GM11168 (cell line): ENCODE data around the gene BBS9.

Experiments used
- in situ Hi-C: fragments of 300-500 bp; cut with MboI; formaldehyde crosslinking; loops from one replicate; pipeline ENCODE4 v1.12.0; 2022; ENCODE audit warnings: low sequenced_read_pairs; ENCODE audit not compliant: unreplicated experiment

The BBS9 gene

GRCh38 chr7:33626869-33627268 lies 497.5 kb downstream of the BBS9 start:
- in situ Hi-C loops = no loop called here

DNA sequence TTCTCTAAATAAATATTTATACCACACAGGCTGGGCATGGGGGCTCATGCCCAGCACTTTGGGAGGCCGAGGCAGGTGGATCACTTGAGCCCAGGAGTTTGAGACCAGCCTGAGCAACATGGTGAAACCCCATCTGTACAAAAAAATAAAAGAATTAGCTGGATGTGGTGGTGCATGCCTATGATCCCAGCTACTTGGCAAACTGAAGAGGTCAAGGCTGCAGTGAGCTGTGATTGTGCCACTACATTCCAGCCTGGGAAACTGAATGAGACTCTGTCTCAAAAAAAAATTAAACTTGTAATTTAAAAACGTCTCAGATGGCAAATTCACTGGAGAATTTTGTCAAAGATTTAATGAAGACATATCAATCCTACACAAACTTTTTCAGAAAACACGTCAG lies 498.4 kb downstream of the BBS9 start:
- in situ Hi-C loops = no loop called here

GRCh38 chr7:33628894-33629293 lies 499.5 kb downstream of the BBS9 start:
- in situ Hi-C loops = no loop called here

- in situ Hi-C loops = no loop called here
These were observed 501.0 kb downstream of the BBS9 start for GRCh38 chr7:33630359-33630758.

DNA sequence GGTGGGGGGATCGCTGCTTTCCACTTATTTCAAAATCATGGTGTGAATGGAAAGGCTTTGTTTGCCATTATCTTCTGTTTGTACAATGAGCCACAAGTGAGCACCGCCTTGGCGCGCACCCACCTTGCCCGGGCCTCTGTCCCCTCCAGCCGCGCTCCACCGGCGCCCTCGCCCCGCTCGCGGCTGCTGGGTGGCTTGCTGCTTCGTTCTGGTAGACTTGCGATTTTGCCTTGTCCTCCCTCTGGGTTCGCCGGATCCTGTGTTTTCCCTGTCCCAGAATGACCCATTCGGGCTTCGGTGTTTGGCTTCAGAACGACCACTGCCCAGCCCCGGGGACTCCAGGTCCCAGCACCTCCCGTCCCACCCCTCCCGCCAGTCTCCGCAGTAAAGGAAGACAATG lies 503.0 kb downstream of the BBS9 start:
- in situ Hi-C loops = no loop called here

DNA sequence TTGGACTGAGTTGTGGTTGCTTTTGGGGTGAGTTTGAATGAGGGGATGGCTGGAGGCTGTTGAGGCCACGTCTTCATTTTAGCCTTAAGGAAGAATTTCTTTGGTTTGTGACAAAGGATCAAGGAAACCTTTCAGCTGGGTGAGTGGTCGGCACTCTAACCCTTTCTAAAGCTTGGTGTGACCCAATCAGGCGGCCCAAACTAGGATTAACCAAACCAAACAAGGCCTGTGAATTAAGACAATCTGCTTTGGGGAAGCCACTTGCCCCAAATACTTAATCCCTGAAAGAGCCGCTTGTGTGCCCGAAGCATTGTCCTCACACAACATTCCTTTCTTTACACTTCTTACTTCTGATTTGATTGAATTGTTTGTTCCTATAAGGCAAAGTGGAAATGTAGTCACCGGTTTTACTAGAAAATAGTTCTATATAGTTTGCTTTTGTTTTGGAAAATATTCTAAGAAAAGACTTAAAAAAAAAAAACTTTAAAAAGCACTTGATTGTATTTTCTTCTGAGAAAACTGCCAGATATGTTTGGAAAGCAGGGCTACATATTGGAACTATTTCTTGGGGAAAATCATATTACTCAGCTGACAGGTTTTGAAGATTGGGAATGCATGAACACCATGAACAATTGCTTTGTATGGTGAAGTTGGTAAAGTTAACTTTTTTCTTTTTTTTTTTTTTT lies 503.6 kb downstream of the BBS9 start:
- in situ Hi-C loops = no loop called here

GRCh38 chr7:33634606-33635005 lies 505.2 kb downstream of the BBS9 start:
- in situ Hi-C loops = no loop called here

- in situ Hi-C loops = no loop called here
These were observed 507.0 kb downstream of the BBS9 start for GRCh38 chr7:33636359-33636758.

DNA sequence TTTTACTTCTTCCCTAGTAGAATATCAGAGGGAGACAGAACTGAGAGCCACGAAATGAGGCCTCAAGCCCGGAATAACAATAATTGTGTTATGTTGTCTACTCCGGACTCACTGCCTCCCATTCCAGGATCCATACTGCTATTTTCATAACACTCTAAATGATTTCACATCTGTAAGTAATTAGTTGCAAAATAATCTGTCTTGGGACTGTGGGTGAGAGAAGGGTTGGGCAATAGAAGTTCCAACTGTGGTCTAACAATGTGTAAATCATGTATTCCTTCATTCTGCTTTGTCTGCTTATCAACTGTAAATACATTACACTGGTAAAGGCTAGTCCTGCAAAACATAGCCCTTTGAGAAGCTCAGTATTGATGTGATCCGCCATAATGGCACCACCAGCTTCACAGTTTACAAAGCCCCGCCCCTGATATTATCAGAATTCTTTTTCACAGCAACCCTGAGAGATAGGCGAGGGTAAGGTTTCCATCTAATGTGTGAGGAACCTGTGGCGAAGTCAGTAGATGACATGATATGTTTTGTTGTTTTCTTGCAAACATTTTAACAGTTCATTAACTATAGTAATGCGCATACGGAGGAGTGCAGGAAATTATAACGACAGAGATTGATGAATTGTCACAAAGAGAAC lies 510.3 kb downstream of the BBS9 start:
- in situ Hi-C loops = no loop called here

- in situ Hi-C loops = no loop called here
These were observed 511.4 kb downstream of the BBS9 start for GRCh38 chr7:33640741-33641140.

GRCh38 chr7:33642312-33642711 lies 512.9 kb downstream of the BBS9 start:
- in situ Hi-C loops = no loop called here

DNA sequence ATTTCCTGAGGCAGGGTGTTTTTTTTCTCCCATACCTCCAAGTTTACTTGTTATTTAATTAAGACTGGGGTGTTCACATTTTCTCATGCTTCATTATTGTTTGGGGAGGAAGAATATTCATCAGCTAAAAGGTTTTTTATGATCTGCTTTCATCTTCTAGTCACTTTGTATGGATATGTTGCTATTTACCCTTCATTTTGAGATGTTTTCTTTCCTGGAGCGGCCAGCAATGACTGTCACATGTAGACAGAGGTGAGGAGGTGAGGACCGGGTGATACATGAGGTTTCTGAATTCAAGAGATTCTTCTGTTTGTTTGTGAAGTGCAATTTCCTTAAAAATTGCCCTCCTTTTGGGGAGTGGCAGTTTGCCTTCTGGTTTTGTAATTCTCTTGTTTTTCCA lies 514.2 kb downstream of the BBS9 start:
- in situ Hi-C loops = no loop called here

- in situ Hi-C loops = no loop called here
These were observed 515.1 kb downstream of the BBS9 start for GRCh38 chr7:33644489-33644888.

- in situ Hi-C loops = no loop called here
These were observed 515.7 kb downstream of the BBS9 start for GRCh38 chr7:33645104-33645503.

DNA sequence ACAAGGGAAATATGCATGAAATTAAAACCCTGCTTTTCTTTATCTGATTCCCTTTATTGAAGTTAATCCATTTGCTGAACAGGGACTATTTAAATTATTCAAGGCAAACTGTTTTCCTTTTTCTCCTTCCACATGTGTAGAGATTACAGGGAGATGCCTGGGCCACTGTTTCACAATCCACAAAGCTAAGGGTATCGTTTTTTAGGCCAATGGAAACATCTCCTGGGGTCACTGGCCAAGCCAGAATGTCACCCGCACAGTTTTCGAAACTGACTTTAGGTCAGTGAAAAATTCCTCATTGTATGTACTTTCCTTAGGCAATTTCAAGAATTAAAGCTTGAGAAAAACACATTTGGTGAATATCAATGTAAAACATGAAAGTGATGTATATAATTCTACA lies 516.8 kb downstream of the BBS9 start:
- in situ Hi-C loops = no loop called here

GRCh38 chr7:33646891-33647391 lies 517.6 kb downstream of the BBS9 start:
- in situ Hi-C loops = no loop called here

DNA sequence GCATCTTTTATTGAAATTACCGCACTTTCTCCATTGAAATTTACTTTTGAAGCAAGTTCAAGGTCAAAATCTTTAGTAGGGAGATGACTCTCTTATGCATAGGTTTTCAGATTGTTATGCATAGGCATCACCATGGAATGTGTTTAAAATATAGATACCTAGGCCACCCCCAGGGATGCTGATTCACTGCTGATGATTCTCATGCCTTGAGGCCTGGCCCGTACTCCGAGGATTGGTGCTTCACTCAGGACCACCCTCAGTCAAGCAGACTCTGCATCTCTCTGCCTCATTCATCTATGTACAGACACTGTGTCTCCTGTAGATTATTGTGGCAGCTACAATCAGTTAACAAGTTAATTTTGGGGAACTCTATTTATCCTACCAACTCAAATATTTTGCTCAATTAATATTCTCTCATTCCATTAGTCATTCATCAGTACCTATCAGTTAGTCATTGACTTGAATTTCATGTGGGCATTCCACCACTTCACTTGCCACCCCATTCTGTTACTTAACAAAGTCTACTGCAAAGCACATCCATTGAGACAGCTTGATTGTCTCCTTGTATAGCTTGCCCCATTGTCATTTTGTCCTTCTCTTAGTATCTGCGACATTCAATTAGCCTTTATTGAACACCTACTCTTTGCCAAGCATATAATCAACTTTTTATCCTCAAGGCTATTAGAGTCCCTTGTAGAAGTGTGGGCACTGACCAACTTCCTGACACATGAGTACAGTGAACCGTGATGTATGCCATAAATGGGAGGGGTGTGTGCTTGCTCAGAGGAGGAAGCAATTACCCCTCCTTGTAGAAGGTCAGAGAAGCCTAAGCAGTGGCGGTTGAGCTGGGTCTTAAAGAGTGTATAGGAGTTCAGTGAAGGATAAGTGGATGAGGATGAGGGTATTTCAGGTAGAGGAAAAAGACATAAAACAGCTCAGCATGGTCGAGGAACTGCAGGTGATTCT lies 520.4 kb downstream of the BBS9 start:
- in situ Hi-C loops = no loop called here

- in situ Hi-C loops = no loop called here
These were observed 521.5 kb downstream of the BBS9 start for GRCh38 chr7:33650828-33651227.

GRCh38 chr7:33651998-33652515 lies 522.7 kb downstream of the BBS9 start:
- in situ Hi-C loops = no loop called here

DNA sequence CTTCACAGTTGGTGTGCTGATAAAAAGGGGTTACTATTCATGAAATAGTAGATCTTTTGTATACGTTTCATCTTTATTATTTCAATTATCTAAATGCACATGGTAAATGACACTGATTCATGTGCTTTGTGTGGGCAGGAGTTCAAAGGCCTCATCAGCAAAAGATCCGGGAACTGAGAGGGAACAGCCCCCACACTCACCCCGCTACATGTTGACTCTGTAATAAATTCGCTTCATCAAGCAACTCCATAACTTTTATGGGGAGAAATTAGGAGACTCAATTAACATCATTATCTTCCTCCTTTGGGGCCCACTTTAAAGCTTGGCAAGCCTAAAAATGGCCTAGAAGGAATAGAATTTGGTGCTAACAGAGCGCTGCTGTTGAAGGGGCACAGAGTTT lies 525.3 kb downstream of the BBS9 start:
- in situ Hi-C loops = no loop called here
